ENCODE data around the gene TLDC2.

DNA sequence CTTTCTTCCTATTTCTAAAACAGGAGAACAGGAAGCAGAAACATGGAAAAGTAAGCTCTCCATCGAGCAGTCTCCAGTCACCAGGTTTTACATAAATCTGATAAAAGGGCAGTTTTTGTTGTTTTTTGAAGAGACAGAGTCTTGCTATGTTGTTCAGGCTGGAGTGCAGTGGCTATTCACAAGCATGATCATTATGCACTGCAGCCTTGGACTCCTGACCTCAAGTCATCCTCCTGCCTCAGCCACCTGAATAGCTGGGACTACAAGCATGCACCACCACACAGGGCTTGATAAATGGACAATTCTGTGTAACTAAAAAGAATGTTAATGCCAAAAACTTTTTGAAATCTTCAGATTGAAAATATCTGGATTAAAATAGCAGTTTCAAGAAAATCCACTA, 51.8 kb downstream of the TLDC2 start:
- TF ChIP-seq GATA2 (IDR thresholded peaks at IDR 0.05; ENCODE audit: low read depth, low read length) (no peak), GATA3 (IDR thresholded peaks at IDR 0.05; ENCODE audit: low read depth, low read length) (no peak)
